BJ (cell line): ENCODE data around the gene SPON1. TPM values are rescaled to one million over a fixed set of nuclear protein-coding genes. Genes with fewer than 3 reads are reported as not detected.

ENCODE experiments used
- CTCF ChIA-PET: fragments of 350-600 bp; formaldehyde crosslinking; extraction: SDS; loops from one replicate; lab custom pipeline; 2021; ENCODE audit warnings: antibody characterized with exemption, inconsistent platforms; lab: Yijun Ruan, JAX
- POLR2A ChIA-PET: fragments of 300-600 bp; sonication (Branson Sonifier 250); formaldehyde crosslinking; extraction: SDS; loops from one replicate; lab custom pipeline; 2021; ENCODE audit warnings: antibody characterized with exemption; lab: Charles Lee
- DNase-seq: peaks from one replicate; pipeline ENCODE4 v3.0.0-alpha.2; 2011; ENCODE audit warnings: low read depth
- H3K27me3 ChIP-seq: 2 replicates; pipeline ENCODE4 v1.6.0; 2011; ENCODE audit warnings: low read length; ENCODE audit not compliant: control insufficient read depth, insufficient read depth
- H3K36me3 ChIP-seq: 2 replicates; pipeline ENCODE4 v1.5.1; 2011; ENCODE audit warnings: low read length; ENCODE audit not compliant: control insufficient read depth, insufficient read depth
- H3K4me3 ChIP-seq: 2 replicates; pipeline ENCODE4 v1.5.1; 2011; ENCODE audit warnings: low read depth, mild to moderate bottlenecking, control low read depth, low read length
- polyA plus RNA-seq: library from polyadenylated mRNA; depleted of rRNA; stranded (reverse); fragments of >200 nt; gene quantifications from 2 replicates; pipeline ENCODE4 v1.2.3, GENCODE V29; 2011
- TF ChIP-seq, protein P1 (sequence below): IDR thresholded peaks from 2 replicates; pipeline ENCODE4 v1.5.1; 2011; ENCODE audit warnings: low read depth, mild to moderate bottlenecking, control low read depth, inconsistent platforms, low read length, moderate library complexity; ENCODE audit not compliant: insufficient read depth

Gene SPON1
- polyA plus RNA-seq, 1 experiment = not detected

DNA sequence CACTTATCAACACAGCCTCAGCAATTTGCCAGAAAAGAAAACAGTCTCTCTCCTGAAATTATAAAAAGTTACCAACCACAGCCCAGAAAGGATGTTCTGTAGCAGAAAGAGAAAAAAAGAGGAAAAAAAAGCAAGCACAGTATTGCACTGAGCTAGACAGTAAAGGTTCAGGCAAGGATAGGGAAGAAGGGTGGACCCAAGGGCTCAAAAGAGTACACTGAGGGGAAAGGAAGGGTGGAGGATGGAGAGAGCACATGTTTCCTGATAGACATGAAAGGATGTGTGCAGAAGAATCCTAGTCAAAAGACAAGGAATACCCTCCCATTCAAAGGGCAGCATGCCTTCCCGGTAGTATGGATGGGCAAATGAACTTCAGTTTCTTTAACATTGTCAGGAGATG, 337.4 kb downstream of the SPON1 start:
- no peaks in the 10 kb centered on the region for H3K36me3 ChIP-seq
- DNase-seq = no peak
- no peaks in the 10 kb centered on the region for H3K27me3 ChIP-seq
- H3K4me3 ChIP-seq = no peak overlapping the region
- ChIA-PET CTCF (interaction anchor here (0.5 to 7.2 kb wide), 17 partner anchors 12 to 185 kb away, joined by 3 to 118 read pairs (median 5); no protein-coding TSS in a partner anchor), POLR2A (interaction anchor here (1.1 kb wide), 1 partner anchor 155 kb away, joined by 4 read pairs; no protein-coding TSS in a partner anchor)
- TF ChIP-seq, protein P1, sequence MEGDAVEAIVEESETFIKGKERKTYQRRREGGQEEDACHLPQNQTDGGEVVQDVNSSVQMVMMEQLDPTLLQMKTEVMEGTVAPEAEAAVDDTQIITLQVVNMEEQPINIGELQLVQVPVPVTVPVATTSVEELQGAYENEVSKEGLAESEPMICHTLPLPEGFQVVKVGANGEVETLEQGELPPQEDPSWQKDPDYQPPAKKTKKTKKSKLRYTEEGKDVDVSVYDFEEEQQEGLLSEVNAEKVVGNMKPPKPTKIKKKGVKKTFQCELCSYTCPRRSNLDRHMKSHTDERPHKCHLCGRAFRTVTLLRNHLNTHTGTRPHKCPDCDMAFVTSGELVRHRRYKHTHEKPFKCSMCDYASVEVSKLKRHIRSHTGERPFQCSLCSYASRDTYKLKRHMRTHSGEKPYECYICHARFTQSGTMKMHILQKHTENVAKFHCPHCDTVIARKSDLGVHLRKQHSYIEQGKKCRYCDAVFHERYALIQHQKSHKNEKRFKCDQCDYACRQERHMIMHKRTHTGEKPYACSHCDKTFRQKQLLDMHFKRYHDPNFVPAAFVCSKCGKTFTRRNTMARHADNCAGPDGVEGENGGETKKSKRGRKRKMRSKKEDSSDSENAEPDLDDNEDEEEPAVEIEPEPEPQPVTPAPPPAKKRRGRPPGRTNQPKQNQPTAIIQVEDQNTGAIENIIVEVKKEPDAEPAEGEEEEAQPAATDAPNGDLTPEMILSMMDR = no peak

- ChIA-PET POLR2A (interaction anchor here (1.1 kb wide), 1 partner anchor 154 kb away, joined by 4 read pairs; no protein-coding TSS in a partner anchor), CTCF (interaction anchor here (0.6 to 7.2 kb wide), 27 partner anchors 8 to 191 kb away, joined by 3 to 118 read pairs (median 4); no protein-coding TSS in a partner anchor)
- Histone ChIP-seq H3K36me3 (no peaks in the 10 kb centered on the region), H3K27me3 (no peaks in the 10 kb centered on the region), H3K4me3 (no peak overlapping the region)
- TF ChIP-seq, protein P1 = peak; percentile 79
- no peak for DNase-seq
These were observed 338.3 kb downstream of the SPON1 start for GRCh38 chr11:14300661-14301304.

DNA sequence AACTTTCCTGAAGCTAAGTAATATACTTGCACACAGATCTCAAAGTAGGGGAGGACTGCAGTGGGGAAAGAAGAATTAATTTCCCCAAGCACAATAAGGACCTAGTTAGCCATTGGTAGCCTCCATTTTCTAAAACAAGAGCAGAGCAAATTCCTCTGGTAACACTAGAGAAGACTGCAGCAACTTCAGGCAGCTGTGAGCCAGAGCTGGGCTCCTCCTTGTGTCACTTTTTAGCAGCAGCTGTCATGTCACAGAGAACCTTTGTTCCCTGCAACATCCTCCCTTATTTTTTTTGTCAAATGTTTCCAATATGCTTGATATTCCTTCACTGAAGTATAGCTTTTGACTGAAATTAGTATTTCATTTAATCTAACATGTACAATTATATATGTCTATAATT, 342.1 kb downstream of the SPON1 start:
- Histone ChIP-seq H3K4me3 (no peak overlapping the region), H3K27me3 (no peaks in the 10 kb centered on the region), H3K36me3 (no peaks in the 10 kb centered on the region)
- TF ChIP-seq, protein P1 = no peak
- no peak for DNase-seq
- CTCF ChIA-PET = interaction anchor here (1.4 to 7.2 kb wide), 2 partner anchors 114 to 150 kb away, joined by 5 to 118 read pairs; no protein-coding TSS in a partner anchor
- POLR2A ChIA-PET = interaction anchor here (0.6 kb wide), 1 partner anchor 151 kb away, joined by 3 read pairs; no protein-coding TSS in a partner anchor

- H3K4me3 ChIP-seq = no peak overlapping the region
- DNase-seq = no peak
- POLR2A ChIA-PET = no interaction called here
- TF ChIP-seq, protein P1 = no peak
- CTCF ChIA-PET = interaction anchor here (0.7 to 7.2 kb wide), 4 partner anchors 15 to 149 kb away, joined by 3 to 118 read pairs (median 4); no protein-coding TSS in a partner anchor
- no peaks in the 10 kb centered on the region for H3K27me3 ChIP-seq
- H3K36me3 ChIP-seq = no peaks in the 10 kb centered on the region
These were observed 343.1 kb downstream of the SPON1 start for GRCh38 chr11:14305649-14306048.

DNA sequence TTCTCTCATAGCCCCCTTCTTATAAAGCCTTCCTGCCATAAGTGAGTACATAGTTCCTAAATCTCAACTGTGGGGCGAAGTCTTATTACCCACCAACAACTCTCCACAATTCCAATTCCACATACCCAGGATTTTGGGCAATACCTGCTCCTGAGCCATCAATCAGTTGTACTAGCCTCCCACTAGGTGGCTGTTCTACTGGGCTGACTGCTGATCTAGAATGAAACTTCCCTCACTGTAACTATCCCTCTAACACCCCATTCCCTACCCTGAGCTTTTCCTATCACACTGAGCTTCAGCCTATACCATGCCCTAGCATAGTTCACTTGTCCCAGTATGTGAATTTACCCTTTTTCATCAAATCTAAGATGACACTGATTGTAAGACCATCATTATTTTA, 344.0 kb downstream of the SPON1 start:
- TF ChIP-seq, protein P1 = 0 out of 2 replicates have a peak, but pooled peaks have one; percentile 3
- no peaks in the 10 kb centered on the region for H3K27me3 ChIP-seq
- no peaks in the 10 kb centered on the region for H3K36me3 ChIP-seq
- no peak overlapping the region for H3K4me3 ChIP-seq
- CTCF ChIA-PET = interaction anchor here (0.6 to 3.6 kb wide), 2 partner anchors 10 to 148 kb away, joined by 3 to 20 read pairs; no protein-coding TSS in a partner anchor
- DNase-seq = no peak
- POLR2A ChIA-PET = no interaction called here
